OCI-LY3 (cell line): ENCODE results near the gene LRRFIP2.
"Not testable (repeated sequence)": the region's sequence is repeated elsewhere in the genome, so short reads cannot be mapped to it uniquely, and the experiment has no call there.

ENCODE experiments used
- H2AFZ ChIP-seq: fragments of 200-600, 300-600 bp; shearing (Covaris generic); 2 replicates; pipeline ENCODE4 v1.6.0; 2014; ENCODE audit warnings: antibody characterized with exemption, low read depth, low read length
- H3K27ac ChIP-seq: fragments of 200-600, 300-600 bp; sonication (generic); 2 replicates; pipeline ENCODE4 v1.5.1; 2014; ENCODE audit warnings: mild to moderate bottlenecking, low read length, moderate library complexity, mixed read lengths
- H3K27me3 ChIP-seq: fragments of 200-600, 300-600 bp; sonication (generic); 2 replicates; pipeline ENCODE4 v1.6.1; 2014; ENCODE audit warnings: low read depth, low read length, mixed read lengths
- H3K36me3 ChIP-seq: fragments of 200-600, 300-600 bp; sonication (generic); replicated peaks from 2 replicates; pipeline ENCODE3; 2014; ENCODE audit warnings: low read depth, low read length, mixed read lengths
- H3K4me1 ChIP-seq: fragments of 300-600, 200-600 bp; sonication (generic); 2 replicates; pipeline ENCODE4 v1.6.1; 2014; ENCODE audit warnings: low read length, mixed read lengths
- H3K4me2 ChIP-seq: fragments of 200-600, 300-600 bp; sonication (generic); 2 replicates; pipeline ENCODE4 v1.6.1; 2014; ENCODE audit warnings: low read length, mixed read lengths
- H3K4me3 ChIP-seq: fragments of 300-600, 200-600 bp; sonication (generic); 2 replicates; pipeline ENCODE4 v1.5.1; 2014; ENCODE audit warnings: antibody characterized with exemption, mild to moderate bottlenecking, low read length, moderate library complexity
- H3K79me2 ChIP-seq: fragments of 300-600, 200-600 bp; shearing (Covaris generic); 2 replicates; pipeline ENCODE4 v1.6.1; 2014; ENCODE audit warnings: mild to moderate bottlenecking, low read length, mixed read lengths
- H3K9ac ChIP-seq: fragments of 300-600, 200-600 bp; shearing (Covaris generic); 2 replicates; pipeline ENCODE4 v1.6.0; 2014; ENCODE audit warnings: mild to moderate bottlenecking, low read length, moderate library complexity
- H3K9me3 ChIP-seq: fragments of 200-600, 300-600 bp; shearing (Covaris generic); 2 replicates; pipeline ENCODE4 v1.6.1; 2014; ENCODE audit warnings: low read length, mixed read lengths; ENCODE audit not compliant: insufficient read depth
- H4K20me1 ChIP-seq: fragments of 200-600, 300-600 bp; sonication (generic); 2 replicates; pipeline ENCODE4 v1.6.1; 2016; ENCODE audit warnings: low read length, mixed read lengths; ENCODE audit not compliant: insufficient read depth
- CTCF ChIP-seq: fragments of 200-600, 300-600 bp; sonication (generic); IDR thresholded peaks from 2 replicates; pipeline ENCODE4 v1.5.1; 2014; ENCODE audit warnings: antibody characterized with exemption, low read length, low read depth
- EZH2phosphoT487 ChIP-seq: fragments of 200-600 bp; shearing (Covaris generic); IDR thresholded peaks from 2 replicates; pipeline ENCODE4 v1.6.1; 2018; ENCODE audit warnings: antibody characterized with exemption, mixed run types, low read depth

LRRFIP2 gene

GRCh38 chr3:37053337-37053736 is 121.0 kb downstream of the LRRFIP2 start:
- Histone ChIP-seq H3K4me1 (peaks cover 16% of the 10 kb centered on the region), H3K36me3 (peaks cover 63% of the 10 kb centered on the region)
- TF ChIP-seq EZH2phosphoT487 (no peak), CTCF (no peak)

GRCh38 chr3:37052860-37053259 is 121.5 kb downstream of the LRRFIP2 start:
- Histone ChIP-seq H3K79me2 (no peaks in the 10 kb centered on the region), H3K4me2 (no peak overlapping the region), H3K9me3 (no peaks in the 10 kb centered on the region), H3K27me3 (no peaks in the 10 kb centered on the region), H4K20me1 (peaks cover 16% of the 10 kb centered on the region), H2AFZ (no peak overlapping the region), H3K4me1 (peaks cover 16% of the 10 kb centered on the region), H3K36me3 (peaks cover 66% of the 10 kb centered on the region), H3K9ac (no peak overlapping the region), H3K27ac (no peak overlapping the region), H3K4me3 (no peak overlapping the region)
- no peak for TF ChIP-seq EZH2phosphoT487
- no peak for TF ChIP-seq CTCF

More at GRCh38 chr3:37053337-37053736, 121.0 kb downstream of the LRRFIP2 start:
- H2AFZ ChIP-seq: no peak overlapping the region
- H4K20me1 ChIP-seq: peaks cover 16% of the 10 kb centered on the region
- H3K27me3 ChIP-seq: no peaks in the 10 kb centered on the region
- no peaks in the 10 kb centered on the region for H3K9me3 ChIP-seq
- no peak overlapping the region for H3K4me2 ChIP-seq
- H3K79me2 ChIP-seq: no peaks in the 10 kb centered on the region
- H3K9ac ChIP-seq: no peak overlapping the region
- no peak overlapping the region for H3K27ac ChIP-seq
- H3K4me3 ChIP-seq: no peak overlapping the region

DNA sequence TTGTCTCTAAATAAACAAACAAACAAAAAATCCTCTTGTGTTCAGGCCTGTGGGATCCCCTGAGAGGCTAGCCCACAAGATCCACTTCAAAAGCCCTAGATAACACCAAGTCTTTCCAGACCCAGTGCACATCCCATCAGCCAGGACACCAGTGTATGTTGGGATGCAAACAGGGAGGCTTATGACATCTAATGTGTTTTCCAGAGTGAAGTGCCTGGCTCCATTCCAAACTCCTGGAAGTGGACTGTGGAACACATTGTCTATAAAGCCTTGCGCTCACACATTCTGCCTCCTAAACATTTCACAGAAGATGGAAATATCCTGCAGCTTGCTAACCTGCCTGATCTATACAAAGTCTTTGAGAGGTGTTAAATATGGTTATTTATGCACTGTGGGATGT is 124.1 kb downstream of the LRRFIP2 start:
- H3K79me2 ChIP-seq: no peaks in the 10 kb centered on the region
- H3K9me3 ChIP-seq: no peaks in the 10 kb centered on the region
- TF ChIP-seq CTCF: no peak
- H4K20me1 ChIP-seq: peaks cover 16% of the 10 kb centered on the region
- H3K4me1 ChIP-seq: peaks cover 16% of the 10 kb centered on the region
- H3K4me2 ChIP-seq: no peak overlapping the region
- no peak overlapping the region for H2AFZ ChIP-seq
- peaks cover 69% of the 10 kb centered on the region for H3K36me3 ChIP-seq
- no peak overlapping the region for H3K4me3 ChIP-seq
- no peaks in the 10 kb centered on the region for H3K27me3 ChIP-seq
- no peak overlapping the region for H3K9ac ChIP-seq
- no peak overlapping the region for H3K27ac ChIP-seq

DNA sequence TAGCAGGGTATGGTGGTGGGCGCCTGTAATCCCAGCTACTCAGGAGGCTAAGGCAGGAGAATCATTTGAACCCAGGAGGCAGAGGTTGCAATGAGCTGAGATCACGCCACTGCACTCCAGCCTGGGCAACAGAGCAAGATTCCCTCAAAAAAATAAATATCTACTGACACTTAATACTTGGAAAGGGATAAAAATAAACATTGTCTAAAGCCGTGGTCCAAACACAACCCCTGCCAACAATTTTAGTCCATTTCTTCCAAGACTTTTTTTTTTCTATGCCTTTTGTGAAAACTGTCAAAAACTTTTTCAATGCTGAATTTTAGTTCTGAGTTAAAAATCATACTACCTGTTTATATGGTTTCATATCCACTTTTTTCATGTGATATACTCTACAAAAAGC is 131.7 kb downstream of the LRRFIP2 start:
- not testable (repeated sequence) for H3K27ac ChIP-seq, H3K4me2 ChIP-seq, H3K4me1 ChIP-seq, H2AFZ ChIP-seq, H3K9ac ChIP-seq, H3K4me3 ChIP-seq, H3K27me3 ChIP-seq, H3K79me2 ChIP-seq, H3K9me3 ChIP-seq, H4K20me1 ChIP-seq
- H3K36me3 ChIP-seq: peaks cover 54% of the 10 kb centered on the region
